ENCODE data around the gene CD101. TPM values are rescaled to one million over a fixed set of nuclear protein-coding genes. Genes with fewer than 3 reads are reported as not detected.

The CD101 gene
- total and polyA plus RNA-seq, 2 of the 8 experiments (the other 6 are each of a cell fraction or from before 2014, with no cell fraction given) = 1.1 to 1.2 TPM

- Histone ChIP-seq H3K9me3 (ENCODE audit: insufficient read depth in 2 of 2, low read depth in 1 of 2, low read length in 1 of 2) (no peaks in the 10 kb centered on the region), H3K14ac (ENCODE audit: insufficient read length) (no peak within 1 kb of the TSS), H3K79me2 (ENCODE audit: control insufficient read depth in 1 of 2, insufficient read depth in 2 of 2, low read length in 2 of 2) (peaks cover 0 to 17% of the 10 kb centered on the region in 2 experiments; a peak in 2 of 4 replicates), H4K8ac (ENCODE audit: extremely low read depth, insufficient read depth, low read length) (peak within 1 kb of the TSS; percentile 92), H3K36me3 (ENCODE audit: control insufficient read depth in 2 of 4, insufficient read depth in 4 of 4, low read length in 3 of 4) (peaks cover 6 to 17% (median 11%) of the 10 kb centered on the region in 4 experiments; a peak in 6 of 8 replicates), H2AK5ac (ENCODE audit: low read depth, low read length) (no peak within 1 kb of the TSS), H2BK120ac (replicated peaks; ENCODE audit: low read depth, low read length) (no peak within 1 kb of the TSS), H3K23me2 (ENCODE audit: low read depth, low read length) (peaks cover 3% of the 10 kb centered on the region; the same call in 1 of the 2 replicates), H3K4me2 (ENCODE audit: insufficient read depth in 1 of 2, low read depth in 2 of 2, low read length in 2 of 2) (peak within 1 kb of the TSS; percentile 81 to 88), H3K56ac (replicated peaks; ENCODE audit: insufficient read length, low read depth, low read length) (peak within 1 kb of the TSS; percentile 8), H3K27ac (ENCODE audit: low read depth, low read length) (peak within 1 kb of the TSS; percentile 92), H3K23ac (ENCODE audit: insufficient read length) (no peak within 1 kb of the TSS), H2AFZ (ENCODE audit: low read length) (peak within 1 kb of the TSS; percentile 49; the same call in 1 of the 2 replicates), H4K20me1 (replicated peaks in 1 of 2; ENCODE audit: control insufficient read depth in 1 of 2, insufficient read depth in 2 of 2, low read length in 2 of 2) (peaks cover 0 to 1% of the 10 kb centered on the region in 2 experiments), H2BK5ac (ENCODE audit: low read depth, low read length) (peak within 1 kb of the TSS; percentile 85), H2BK15ac (ENCODE audit: low read length) (0 out of 2 replicates have a peak within 1 kb of the TSS, but pooled peaks have one; percentile 14), H4K5ac (ENCODE audit: insufficient read length, low read depth, low read length) (peak within 1 kb of the TSS; percentile 88), H3K4ac (replicated peaks; ENCODE audit: insufficient read length, low read depth, low read length) (peak within 1 kb of the TSS; percentile 55), H3K79me1 (ENCODE audit: low read depth, low read length) (peaks cover 2% of the 10 kb centered on the region; the same call in 1 of the 2 replicates), H3K18ac (ENCODE audit: extremely low read depth, low read length) (peak within 1 kb of the TSS; percentile 90), H3K4me3 (ENCODE audit: extremely low read depth in 1 of 4, insufficient read depth in 2 of 4, low read depth in 3 of 4, low read length in 4 of 4) (peak within 1 kb of the TSS; percentile 77 to 96 (median 90)), H3K9ac (replicated peaks in 1 of 4; ENCODE audit: extremely low read depth in 1 of 4, low read depth in 3 of 4, low read length in 3 of 4) (peak within 1 kb of the TSS; percentile 92 to 97 (median 96)), H3K4me1 (replicated peaks in 1 of 4; ENCODE audit: control insufficient read depth in 3 of 4, insufficient read depth in 4 of 4, low read length in 3 of 4) (peaks cover 0 to 3% (median 1%) of the 10 kb centered on the region in 4 experiments; a peak in 1 of 7 replicates), H4K91ac (replicated peaks; ENCODE audit: insufficient read length, low read length) (no peak within 1 kb of the TSS), H3K27me3 (replicated peaks in 1 of 4; ENCODE audit: control insufficient read depth in 3 of 4, extremely low read depth in 1 of 4, insufficient read depth in 3 of 4, low read length in 3 of 4) (no peaks in the 10 kb centered on the region), H2BK12ac (ENCODE audit: low read depth, low read length) (no peak within 1 kb of the TSS; the same call in 1 of the 2 replicates), H2BK20ac (ENCODE audit: low read length) (no peak within 1 kb of the TSS)
- FAIRE-seq = peak; percentile 91
- WGBS, 2 experiments (ENCODE audit: extremely low coverage in 1 of 2, insufficient coverage in 1 of 2, insufficient read length in 1 of 2, insufficient replicate concordance in 2 of 2, low coverage in 1 of 2, low lambda C conversion rate in 2 of 2, missing lambda C conversion rate in 1 of 2) = 2% methylated on average over 48 of the region's 48 CpGs; no CpG with 5 or more reads in 1 of the 2 experiments
- POLR2A ChIA-PET (ENCODE audit: partially characterized antibody) = interaction anchor here (0.6 to 3.4 kb wide), 38 partner anchors 9 to 1072 kb away, joined by 3 to 19 read pairs (median 3); partner anchors contain the start of genes CD58 and TRIM45
- DNase-seq (ENCODE audit: low read depth in 1 of 2, low spot score in 2 of 2) = peak; percentile 93 to 98
- CTCF ChIA-PET (ENCODE audit: partially characterized antibody) = interaction anchor here (0.6 to 2.6 kb wide), 15 partner anchors 9 to 926 kb away, joined by 3 to 6 read pairs (median 3); partner anchors contain the start of gene IGSF3
- TF ChIP-seq ASH2L (IDR thresholded peaks at IDR 0.05; ENCODE audit: low read length) (peak; percentile 89), HDAC2 (IDR thresholded peaks at IDR 0.05; ENCODE audit: borderline replicate concordance in 1 of 2, low read depth in 2 of 2, low read length in 2 of 2) (no peak), ZNF274 (IDR thresholded peaks at IDR 0.05; ENCODE audit: borderline replicate concordance, extremely low read depth, low read length) (no peak), KDM1A (IDR thresholded peaks at IDR 0.05; ENCODE audit: borderline replicate concordance, low read length) (no peak)
Observed at GRCh38 chr1:117059678-117060440, 58.3 kb downstream of the CD101 start, which contains the start of gene TTF2. TSS of gene TTF2 (plus strand) at chr1:117060326. CDS start at chr1:117060347, 21 bp downstream.
